Stimulated activated effector memory CD8-positive, alpha-beta T cell treated with anti-CD3 and anti-CD28 coated beads, Interleukin-12 subunit alpha, Interleukin-12 subunit beta, amount 100 ng/mL, for 72 hours (primary cell): ENCODE data around the gene HINT3.
"Not testable (repeated sequence)": the region's sequence is repeated elsewhere in the genome, so short reads cannot be mapped to it uniquely, and the experiment has no call there.

Source experiments
- ATAC-seq: fragments of 150-1000 bp; cut with Tn5 transposase; 2 replicates; pipeline ENCODE4 v1.10.0; 2021
- DNase-seq, 2 donors: peaks; one replicate each; pipeline ENCODE4 v3.0.0; 2021 to 2022; ENCODE audit warnings: low spot score in 2 of 2
- H3K27ac Mint-ChIP-seq: one replicate; pipeline ENCODE4 v1.8.0; 2022; ENCODE audit warnings: mild to moderate bottlenecking, mixed read lengths
- H3K36me3 Mint-ChIP-seq: one replicate; pipeline ENCODE4 v1.8.0; 2022; ENCODE audit warnings: mild to moderate bottlenecking, mixed read lengths
- H3K4me1 Mint-ChIP-seq: one replicate; pipeline ENCODE4 v1.8.0; 2022; ENCODE audit warnings: mixed read lengths
- H3K4me3 Mint-ChIP-seq: one replicate; pipeline ENCODE4 v1.8.0; 2022; ENCODE audit warnings: mild to moderate bottlenecking, mixed read lengths
- H3K9me3 Mint-ChIP-seq: one replicate; pipeline ENCODE4 v1.8.0; 2022; ENCODE audit warnings: mixed read lengths

The HINT3 gene

DNA sequence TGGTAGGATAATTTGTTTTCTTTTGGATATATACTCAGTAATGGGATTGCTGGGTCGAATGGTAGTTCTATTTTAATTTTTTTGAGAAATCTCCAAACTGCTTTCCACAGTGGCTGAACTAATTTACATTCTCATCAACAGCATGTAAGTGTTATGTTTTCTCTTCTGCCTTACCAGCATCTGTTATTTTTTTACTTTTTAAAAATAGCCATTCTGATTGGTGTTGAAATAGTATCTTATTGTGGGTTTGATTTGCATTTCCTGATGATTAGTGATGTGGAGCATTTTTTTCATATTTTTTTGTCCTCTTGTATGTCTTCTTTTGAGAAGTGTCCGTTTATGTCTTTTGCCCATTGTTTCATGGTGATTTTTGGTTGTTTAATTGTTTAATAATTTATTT is 11.9 kb downstream of the HINT3 start:
- ATAC-seq (no peak), DNase-seq (no peak)
- Mint-ChIP-seq H3K4me3 (no peak overlapping the region), H3K9me3 (no peaks in the 10 kb centered on the region), H3K27ac (no peak overlapping the region), H3K36me3 (peaks cover 49% of the 10 kb centered on the region), H3K4me1 (peaks cover 8% of the 10 kb centered on the region)

DNA sequence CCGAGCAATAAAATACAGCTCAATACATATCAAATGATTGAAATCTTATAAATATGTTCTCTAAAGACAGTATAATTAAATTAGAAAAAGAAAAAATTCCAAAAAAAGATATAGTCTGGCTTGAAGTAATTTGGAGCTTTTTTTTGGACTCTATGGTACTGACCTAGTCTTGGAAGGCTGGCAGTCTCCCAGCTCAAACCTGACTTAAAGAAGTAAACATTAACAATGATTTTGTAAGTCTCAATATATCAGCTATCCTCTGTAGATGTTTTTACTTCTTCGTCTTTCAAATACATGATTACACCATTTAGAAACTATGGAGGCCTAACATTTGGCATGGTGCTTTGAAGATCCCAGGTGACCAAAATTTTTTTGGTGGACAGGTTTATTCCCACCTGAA is 14.2 kb downstream of the HINT3 start:
- no peaks in the 10 kb centered on the region for H3K9me3 Mint-ChIP-seq
- no peak for DNase-seq
- no peak for ATAC-seq
- peaks cover 68% of the 10 kb centered on the region for H3K36me3 Mint-ChIP-seq
- no peak overlapping the region for H3K4me3 Mint-ChIP-seq
- no peak overlapping the region for H3K27ac Mint-ChIP-seq
- H3K4me1 Mint-ChIP-seq: peaks cover 5% of the 10 kb centered on the region

DNA sequence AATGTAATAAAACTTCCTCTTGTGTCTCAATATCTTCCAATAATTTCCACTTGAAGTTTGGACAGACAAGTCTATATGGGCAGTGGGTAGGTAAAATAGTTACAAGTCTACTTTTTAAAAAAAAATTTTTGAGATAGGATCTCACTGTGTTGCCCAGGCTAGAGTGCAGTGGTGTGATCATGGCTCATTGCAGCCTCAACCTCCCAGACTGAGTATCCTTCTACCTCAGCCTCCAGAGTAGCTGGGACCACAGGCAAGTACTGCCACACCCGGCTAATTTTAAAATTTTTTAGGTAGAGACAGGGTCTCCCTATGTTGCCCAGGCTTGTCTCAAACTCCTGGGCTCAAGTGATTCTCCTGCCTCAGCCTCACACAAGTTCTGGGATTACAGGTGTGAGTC is 15.9 kb downstream of the HINT3 start:
- peaks cover 69% of the 10 kb centered on the region for H3K36me3 Mint-ChIP-seq
- H3K4me1 Mint-ChIP-seq, H3K27ac Mint-ChIP-seq, H3K9me3 Mint-ChIP-seq, H3K4me3 Mint-ChIP-seq, DNase-seq, ATAC-seq: not testable (repeated sequence)

DNA sequence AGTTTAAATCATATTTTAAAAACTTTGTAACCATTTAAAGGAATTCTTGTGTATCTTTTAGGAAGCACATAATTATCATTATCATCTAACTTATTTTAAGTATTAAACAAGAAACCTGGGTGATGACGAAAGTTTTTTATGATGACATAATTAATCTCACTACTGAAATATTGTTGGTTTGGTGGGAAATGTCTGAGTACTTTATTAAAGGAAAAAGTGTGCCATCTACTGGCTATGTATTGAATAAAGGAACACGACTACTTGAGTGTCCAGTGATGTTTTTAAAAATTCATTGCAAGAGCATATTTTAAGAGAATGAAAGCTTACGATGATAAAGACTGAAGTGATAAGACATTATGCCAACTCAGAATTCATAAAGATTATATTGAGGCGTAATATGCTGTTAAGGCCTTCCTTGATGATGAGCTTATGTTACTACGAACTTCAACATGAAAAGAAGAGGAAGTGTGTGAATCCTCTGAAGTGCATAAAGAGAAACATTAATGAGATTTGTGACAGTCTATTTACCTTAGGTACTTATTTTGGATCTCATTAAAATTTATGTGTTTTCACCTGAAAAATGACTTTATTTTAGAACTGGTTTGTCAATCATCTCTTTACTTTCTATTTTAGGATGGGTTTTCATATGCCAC is 17.8 kb downstream of the HINT3 start:
- Mint-ChIP-seq H3K4me1 (peaks cover 5% of the 10 kb centered on the region), H3K27ac (no peak overlapping the region), H3K36me3 (peaks cover 50% of the 10 kb centered on the region), H3K9me3 (no peaks in the 10 kb centered on the region), H3K4me3 (no peak overlapping the region)
- DNase-seq (no peak), ATAC-seq (peak; percentile 64)

DNA sequence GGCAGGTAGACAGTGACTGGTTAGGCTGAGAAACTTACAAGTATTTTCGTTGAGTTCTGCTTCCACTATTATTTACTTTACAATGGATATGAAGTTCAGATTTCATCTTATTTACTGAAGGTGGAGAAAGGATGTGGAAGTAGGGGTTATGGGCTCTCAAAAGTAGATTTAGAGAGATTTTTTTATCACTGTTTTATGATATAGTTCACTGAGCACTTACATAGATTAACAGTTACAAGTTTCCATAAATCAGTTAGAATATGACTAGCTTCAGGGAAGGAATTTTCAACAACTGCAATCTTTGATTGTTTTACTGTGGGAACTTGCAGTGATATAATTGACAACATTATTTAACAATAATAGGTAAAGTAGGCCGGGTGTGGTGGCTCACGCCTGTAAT is 22.5 kb downstream of the HINT3 start:
- no peak for ATAC-seq
- no peak for DNase-seq
- H3K4me1 Mint-ChIP-seq: peaks cover 5% of the 10 kb centered on the region
- H3K27ac Mint-ChIP-seq: no peak overlapping the region
- no peak overlapping the region for H3K4me3 Mint-ChIP-seq
- H3K36me3 Mint-ChIP-seq: peaks cover 26% of the 10 kb centered on the region
- no peaks in the 10 kb centered on the region for H3K9me3 Mint-ChIP-seq

DNA sequence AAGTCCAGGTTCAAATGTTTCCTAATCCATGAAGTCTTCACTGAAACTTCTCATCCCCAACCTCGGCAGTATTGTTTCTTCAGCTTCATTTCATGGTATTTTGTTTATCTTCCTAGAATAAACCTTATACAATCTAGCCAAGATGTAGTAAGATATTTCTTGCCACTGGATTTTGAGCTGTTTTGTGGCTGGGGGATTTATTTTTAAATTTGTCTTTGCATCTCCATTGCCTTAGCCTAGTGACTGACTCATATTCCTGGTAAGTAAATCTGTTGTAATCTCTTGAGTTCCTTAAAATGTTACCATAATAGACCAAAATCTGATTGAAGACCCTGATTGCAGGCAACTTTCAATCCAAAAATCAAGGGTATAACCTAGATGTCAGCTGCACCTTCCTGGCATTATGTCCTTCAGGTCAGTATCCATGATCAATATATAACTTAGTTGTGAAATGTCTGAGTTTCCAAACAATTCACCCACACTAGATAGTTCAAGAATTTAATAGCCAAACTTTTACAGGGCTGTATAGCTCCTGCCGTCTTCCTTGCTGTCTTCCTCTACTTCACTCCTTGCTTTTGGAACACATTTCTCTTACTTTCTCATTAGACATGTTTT is 25.1 kb downstream of the HINT3 start:
- no peak overlapping the region for H3K4me3 Mint-ChIP-seq
- no peak for ATAC-seq
- H3K4me1 Mint-ChIP-seq: no peaks in the 10 kb centered on the region
- no peak for DNase-seq
- no peaks in the 10 kb centered on the region for H3K9me3 Mint-ChIP-seq
- no peak overlapping the region for H3K27ac Mint-ChIP-seq
- H3K36me3 Mint-ChIP-seq: peaks cover 4% of the 10 kb centered on the region

DNA sequence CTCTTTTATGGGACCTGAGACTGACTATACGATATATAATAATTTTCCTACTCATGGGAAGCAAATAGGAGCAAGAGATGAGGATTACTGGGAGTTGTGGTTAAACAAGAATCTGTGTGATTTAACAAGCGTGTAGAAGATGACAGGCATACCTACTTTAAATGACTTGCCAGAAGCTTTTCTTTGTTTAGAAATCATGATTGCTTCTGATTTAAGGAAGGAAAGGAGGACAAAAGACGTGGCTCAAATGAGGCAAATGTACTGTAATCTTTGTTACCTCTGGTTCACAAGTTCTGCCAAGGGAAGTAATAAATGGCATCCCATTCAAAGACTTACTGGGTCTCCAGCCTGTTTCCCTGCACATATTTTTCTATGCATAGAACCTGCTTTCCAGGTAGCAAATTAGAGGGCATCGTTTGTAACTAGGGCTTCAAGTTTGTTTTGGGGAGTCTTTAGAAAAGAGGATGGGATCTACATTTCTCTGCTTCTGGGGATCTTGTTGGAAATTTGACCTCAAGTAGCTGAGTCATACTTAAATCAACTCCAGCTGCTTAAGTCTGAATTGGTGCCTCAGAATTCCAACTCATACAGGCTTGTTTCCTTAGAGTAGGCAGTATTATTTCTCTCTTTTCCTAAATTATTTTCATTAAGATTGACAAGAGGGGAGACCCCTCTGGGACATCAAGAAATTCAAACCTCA is 26.8 kb downstream of the HINT3 start:
- H3K9me3 Mint-ChIP-seq: no peaks in the 10 kb centered on the region
- DNase-seq (no peak), ATAC-seq (no peak)
- H3K4me3 Mint-ChIP-seq: no peak overlapping the region
- H3K27ac Mint-ChIP-seq: no peak overlapping the region
- no peaks in the 10 kb centered on the region for H3K36me3 Mint-ChIP-seq
- no peaks in the 10 kb centered on the region for H3K4me1 Mint-ChIP-seq

DNA sequence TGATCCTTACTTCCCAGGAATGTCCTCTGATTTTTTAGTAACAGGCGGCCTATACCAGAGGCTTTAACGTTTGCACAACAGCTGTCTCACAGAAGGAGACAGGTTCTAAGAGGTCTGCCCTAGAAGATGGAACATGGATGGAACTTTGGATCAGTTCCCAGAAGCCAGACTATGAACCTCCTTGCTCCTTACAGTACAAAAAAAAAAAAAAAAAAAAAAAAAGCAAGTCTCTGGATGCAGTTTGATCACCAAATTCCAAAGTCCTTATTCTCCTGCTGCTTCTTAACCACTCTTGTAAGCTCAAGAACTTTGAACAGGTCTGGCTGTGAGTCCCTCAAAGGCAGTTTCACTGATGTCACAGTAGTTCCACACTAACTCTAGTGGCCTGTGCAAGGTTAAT is 27.7 kb downstream of the HINT3 start:
- DNase-seq: no peak
- ATAC-seq: no peak
- H3K4me1 Mint-ChIP-seq: no peaks in the 10 kb centered on the region

DNA sequence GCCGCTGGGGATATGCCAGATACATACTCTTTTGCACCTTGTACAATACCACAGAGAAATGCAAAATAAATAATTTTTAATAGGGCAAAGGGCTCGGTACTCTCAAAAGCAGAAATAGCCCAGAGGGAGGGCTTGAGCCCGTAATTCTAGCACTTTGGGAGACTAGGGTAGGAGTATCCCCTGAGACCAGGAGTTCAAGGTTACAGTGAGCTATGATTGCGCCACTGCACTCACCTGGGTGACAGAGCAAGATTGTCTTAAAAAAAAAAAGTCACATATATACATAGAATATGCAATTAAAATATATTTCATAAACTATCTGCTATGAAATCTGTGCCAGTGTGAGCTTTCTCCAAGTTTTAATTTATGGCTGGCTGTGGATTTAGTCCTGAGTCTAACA is 29.0 kb downstream of the HINT3 start:
- Mint-ChIP-seq H3K27ac (no peak overlapping the region), H3K36me3 (no peaks in the 10 kb centered on the region), H3K4me3 (no peak overlapping the region), H3K9me3 (no peaks in the 10 kb centered on the region), H3K4me1 (no peaks in the 10 kb centered on the region)
- DNase-seq: no peak
- ATAC-seq: no peak

More for the DNA sequence above, 27.7 kb downstream of the HINT3 start:
- H3K27ac Mint-ChIP-seq: no peak overlapping the region
- H3K9me3 Mint-ChIP-seq: no peaks in the 10 kb centered on the region
- H3K4me3 Mint-ChIP-seq: no peak overlapping the region
- H3K36me3 Mint-ChIP-seq: no peaks in the 10 kb centered on the region

DNA sequence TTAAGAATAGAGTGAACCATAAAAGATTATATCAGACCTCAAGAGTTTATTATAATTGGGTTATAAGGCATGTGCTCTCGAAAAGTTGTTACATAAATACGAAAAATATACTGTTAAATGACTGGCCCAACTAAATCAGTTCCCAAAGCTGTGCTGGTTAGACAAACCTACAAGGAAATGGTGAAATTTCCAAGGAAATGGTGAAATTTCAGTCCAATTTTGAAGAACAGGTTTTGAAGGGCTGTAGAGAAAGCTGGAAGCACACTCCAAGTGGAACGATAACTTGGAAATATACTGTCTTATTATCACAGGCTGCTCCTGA is 29.4 kb downstream of the HINT3 start:
- Mint-ChIP-seq H3K4me1 (no peaks in the 10 kb centered on the region), H3K4me3 (no peak overlapping the region), H3K36me3 (no peaks in the 10 kb centered on the region), H3K9me3 (no peaks in the 10 kb centered on the region), H3K27ac (no peak overlapping the region)
- ATAC-seq (no peak), DNase-seq (no peak)

DNA sequence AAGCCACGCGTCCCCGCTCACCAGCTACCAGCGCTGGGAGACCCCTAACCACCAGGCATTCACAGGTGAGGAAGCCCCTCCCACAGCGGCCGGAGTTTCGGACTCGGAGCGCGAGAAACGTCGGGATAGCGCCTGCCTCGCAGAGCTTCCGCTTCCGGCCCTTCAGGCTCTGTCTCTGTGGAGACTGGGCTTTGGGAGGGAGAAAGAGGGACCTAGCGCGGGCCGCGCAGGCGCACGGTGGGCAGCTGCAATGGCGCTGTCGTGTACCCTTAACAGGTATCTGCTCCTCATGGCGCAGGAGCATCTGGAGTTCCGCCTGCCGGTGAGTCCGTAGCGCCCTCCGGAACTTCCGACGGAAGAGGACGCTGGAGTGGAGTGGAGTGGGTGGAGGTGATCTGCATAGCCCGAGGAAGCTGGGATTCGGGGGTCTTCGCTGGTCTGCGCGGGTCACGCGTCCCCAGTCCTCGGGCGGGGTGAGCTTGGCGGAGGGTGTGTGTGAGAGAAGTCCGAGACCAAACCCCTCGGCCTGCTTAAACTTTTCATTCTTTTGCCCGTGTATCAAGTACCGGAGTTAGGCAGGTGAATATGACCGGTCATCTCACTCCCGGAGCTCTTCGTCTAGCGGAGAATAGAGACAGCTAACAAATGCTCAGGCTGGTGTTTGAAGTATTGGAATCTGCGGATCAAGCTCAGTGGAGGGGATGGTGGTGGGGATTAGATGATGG is 29.9 kb downstream of the HINT3 start, which contains the start of gene TRMT11:
TSS of gene TRMT11 (plus strand) at position 240 of the 725 bp plus-strand sequence. CDS start at position 251, 11 bp downstream.
- no peaks in the 10 kb centered on the region for H3K4me1 Mint-ChIP-seq
- H3K9me3 Mint-ChIP-seq: no peaks in the 10 kb centered on the region
- no peaks in the 10 kb centered on the region for H3K36me3 Mint-ChIP-seq
- H3K27ac Mint-ChIP-seq: no peak within 1 kb of the TSS
- H3K4me3 Mint-ChIP-seq: no peak within 1 kb of the TSS
- DNase-seq (peak; percentile 60 to 90), ATAC-seq (peak; percentile 98)

DNA sequence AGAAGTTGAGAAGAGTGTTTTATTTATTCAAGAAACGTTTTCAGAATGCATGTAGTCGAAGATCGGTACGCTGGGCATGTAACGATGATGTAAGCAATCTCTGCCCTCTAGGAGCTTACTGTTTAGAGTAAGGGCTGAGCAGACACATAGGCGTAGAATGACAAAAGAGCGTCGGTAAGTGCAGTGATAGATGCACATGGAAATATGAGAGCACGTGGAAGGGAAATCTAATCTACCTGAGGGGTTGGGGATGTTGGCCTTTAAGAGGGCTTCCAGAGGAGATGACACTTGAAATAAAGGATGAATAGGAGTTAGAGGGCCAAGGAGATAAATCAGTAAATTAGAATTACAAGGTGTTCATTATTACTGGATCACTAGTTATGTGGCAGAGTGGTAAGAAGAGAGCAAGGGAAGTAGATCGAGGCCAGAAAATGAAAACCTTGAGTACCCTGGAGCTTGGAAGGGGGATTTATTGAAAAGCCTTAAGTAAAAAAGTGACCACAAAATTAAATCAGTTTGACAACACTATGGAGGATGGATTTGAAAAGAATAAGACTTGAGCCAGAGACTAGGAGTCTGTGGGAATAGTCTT is 30.6 kb downstream of the HINT3 start:
- DNase-seq (no peak), ATAC-seq (peak; percentile 56)
- no peak overlapping the region for H3K4me3 Mint-ChIP-seq

DNA sequence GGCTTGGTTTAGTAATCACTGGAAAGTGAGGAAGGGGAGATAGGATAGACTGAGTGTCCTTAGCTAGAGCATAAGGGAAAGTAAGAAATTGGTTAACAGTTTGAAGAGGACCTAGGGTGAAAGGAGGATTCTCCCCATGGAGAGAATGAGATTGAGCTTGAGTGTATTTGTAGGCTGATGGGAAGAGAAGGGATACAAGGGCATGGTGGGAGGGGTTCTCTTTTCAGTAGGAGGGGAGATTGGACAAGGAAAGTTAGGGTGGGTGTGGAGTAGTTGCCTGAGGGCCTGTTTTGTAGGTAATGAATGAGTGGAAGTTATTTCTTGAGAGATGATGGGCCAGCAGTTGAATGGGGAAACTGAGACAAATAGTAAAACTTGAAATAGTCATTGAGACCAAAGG is 31.7 kb downstream of the HINT3 start:
- ATAC-seq (no peak), DNase-seq (no peak)
- Mint-ChIP-seq H3K9me3 (no peaks in the 10 kb centered on the region), H3K36me3 (no peaks in the 10 kb centered on the region), H3K27ac (no peak overlapping the region), H3K4me1 (no peaks in the 10 kb centered on the region), H3K4me3 (no peak overlapping the region)

More for the DNA sequence above, 30.6 kb downstream of the HINT3 start:
- Mint-ChIP-seq H3K9me3 (no peaks in the 10 kb centered on the region), H3K27ac (no peak overlapping the region), H3K4me1 (no peaks in the 10 kb centered on the region), H3K36me3 (no peaks in the 10 kb centered on the region)

DNA sequence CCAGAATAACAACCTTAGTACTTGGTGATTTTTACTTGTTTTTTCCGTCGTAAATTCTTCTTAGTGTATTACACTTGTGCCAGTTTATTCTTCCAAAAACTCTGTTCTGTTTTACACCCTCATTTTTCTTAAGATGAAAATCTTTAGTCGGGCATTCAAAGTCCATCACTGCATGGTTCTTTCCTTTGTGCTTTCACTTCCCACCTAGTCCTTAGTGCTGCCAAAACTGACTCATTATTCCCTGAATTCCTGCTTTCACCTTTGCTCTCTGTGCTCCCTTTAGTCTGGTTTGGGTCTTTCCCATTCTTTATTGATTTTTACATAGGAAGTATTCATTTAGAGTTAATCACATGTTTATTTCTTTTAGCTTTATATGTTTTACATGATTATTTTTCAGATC is 33.1 kb downstream of the HINT3 start:
- Mint-ChIP-seq H3K4me1 (peaks cover under 1% of the 10 kb centered on the region), H3K4me3 (no peak overlapping the region), H3K9me3 (no peaks in the 10 kb centered on the region), H3K27ac (no peak overlapping the region), H3K36me3 (peaks cover 6% of the 10 kb centered on the region)
- ATAC-seq (no peak), DNase-seq (no peak)

DNA sequence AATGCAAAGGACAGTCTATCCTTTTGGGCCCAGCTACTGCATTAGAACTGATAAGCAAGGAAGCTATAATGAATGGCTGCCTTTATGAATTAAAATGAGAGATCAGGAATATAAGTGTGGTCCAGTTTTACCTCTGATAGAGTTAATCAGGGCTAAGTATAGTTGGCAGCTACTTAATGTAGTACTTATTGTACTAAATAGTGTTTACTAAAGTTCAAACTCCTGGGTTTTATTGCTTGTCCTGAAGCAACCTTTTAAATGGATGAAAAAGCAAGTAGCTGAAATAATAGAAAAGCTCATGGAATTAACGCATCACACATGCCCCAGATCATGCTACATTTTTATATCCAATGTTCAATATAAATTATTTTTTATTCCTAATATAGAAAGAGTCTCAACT is 35.1 kb downstream of the HINT3 start:
- Mint-ChIP-seq H3K4me3 (no peak overlapping the region), H3K27ac (no peak overlapping the region), H3K36me3 (peaks cover 13% of the 10 kb centered on the region), H3K9me3 (no peaks in the 10 kb centered on the region), H3K4me1 (peaks cover 6% of the 10 kb centered on the region)
- ATAC-seq (no peak), DNase-seq (no peak)
